ENCODE measurements around the gene ZNF221.

ZNF221 gene

GRCh38 chr19:43960411-43960810 is 9.4 kb downstream of the ZNF221 start:
- DNase-seq: no peak

GRCh38 chr19:43966079-43966694 is 15.2 kb downstream of the ZNF221 start:
- no peak for DNase-seq

GRCh38 chr19:43976732-43977131 is 25.7 kb downstream of the ZNF221 start:
- no peak for DNase-seq

- no peak for DNase-seq
Observed at GRCh38 chr19:43983544-43983911, 32.5 kb downstream of the ZNF221 start.

GRCh38 chr19:43983912-43984686 is 33.1 kb downstream of the ZNF221 start, which contains the start of gene ZNF155:
Gene ZNF155 (plus strand): TSS chr19:43984188. CDS start chr19:43988544, 4,356 bp downstream.
- peak; percentile 72 to 79 for DNase-seq

- peak in 1 of 2 experiments; percentile 11 for DNase-seq
Observed at GRCh38 chr19:43984687-43985000, 33.6 kb downstream of the ZNF221 start.

- no peak for DNase-seq
Observed at GRCh38 chr19:43997631-43998290, 46.7 kb downstream of the ZNF221 start.

GRCh38 chr19:44002212-44002565 is 51.2 kb downstream of the ZNF221 start:
- no peak for DNase-seq

GRCh38 chr19:44002566-44003460 is 51.8 kb downstream of the ZNF221 start, which contains the start of gene ZNF230:
Gene ZNF230 (plus strand): TSS chr19:44002957. CDS start chr19:44007079, 4,122 bp downstream.
- peak; percentile 78 to 86 for DNase-seq

- DNase-seq: no peak
Observed at GRCh38 chr19:44003461-44004009, 52.5 kb downstream of the ZNF221 start.

- DNase-seq: no peak
Observed at GRCh38 chr19:44005973-44006372, 54.9 kb downstream of the ZNF221 start.

GRCh38 chr19:44007473-44007872 is 56.4 kb downstream of the ZNF221 start:
- DNase-seq: no peak

- DNase-seq: no peak
Observed at GRCh38 chr19:44010468-44010867, 59.4 kb downstream of the ZNF221 start.
